ENCODE data around the gene LRP5. TPM values are rescaled to one million over a fixed set of nuclear protein-coding genes. Genes with fewer than 3 reads are reported as not detected.

LRP5 gene
- total RNA-seq, 1 experiment from 2014 or later = 67.0 TPM

DNA sequence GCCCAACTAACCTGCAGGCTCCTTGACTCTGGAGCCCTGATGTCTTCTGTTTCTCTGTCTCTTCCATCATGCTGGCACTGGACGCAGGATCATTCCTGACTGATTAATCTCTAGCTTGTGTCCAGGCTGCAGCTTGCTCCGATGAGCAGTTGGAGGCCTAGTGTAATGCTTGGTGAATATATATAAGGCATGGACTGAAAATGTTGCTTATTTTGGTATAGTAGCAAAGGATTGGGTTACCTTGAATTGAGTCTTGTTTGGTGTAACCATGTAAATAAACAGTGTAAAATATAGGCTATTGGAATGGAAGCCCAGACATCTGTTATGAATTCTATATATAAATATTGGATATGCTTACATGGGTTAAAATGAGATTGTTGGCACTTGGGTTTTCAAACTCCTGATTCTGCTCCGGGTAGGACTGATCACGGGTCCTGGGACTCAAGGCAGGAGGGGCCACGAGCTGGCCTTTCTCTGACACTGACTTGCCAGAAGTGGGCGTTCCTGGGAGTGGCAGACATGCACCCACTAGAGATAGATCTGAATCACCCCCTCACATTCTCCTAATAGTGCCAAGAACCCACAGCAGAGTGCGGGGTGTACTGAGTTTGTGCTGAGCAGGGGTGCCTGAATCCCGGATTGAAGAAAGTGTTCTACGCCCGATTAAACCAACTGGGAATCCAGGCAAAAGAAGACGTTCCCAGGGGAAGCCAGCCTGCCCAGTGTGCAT lies 25.8 kb downstream of the LRP5 start:
- no peaks in the 10 kb centered on the region for H3K9me3 ChIP-seq (ENCODE audit: low read depth, low read length, poor library complexity, severe bottlenecking)
- ChIA-PET CTCF (no interaction called here), POLR2A (ENCODE audit: low non-redundant PET) (no interaction called here)
- peaks cover 35% of the 10 kb centered on the region for H3K4me1 ChIP-seq (ENCODE audit: insufficient read depth, low read length, poor library complexity, severe bottlenecking)
- H3K27me3 ChIP-seq (replicated peaks; ENCODE audit: insufficient read depth, low read depth, low read length, poor library complexity) = no peaks in the 10 kb centered on the region
- BruUV-seq (replicated peaks) = no TSS peak
- intact Hi-C loops (cut with micrococcal nuclease; ENCODE audit: unreplicated experiment) = no loop called here
- H3K27ac ChIP-seq (ENCODE audit: low read depth, low read length, poor library complexity, severe bottlenecking) = no peak overlapping the region
- H3K4me3 ChIP-seq (ENCODE audit: low read depth, low read length, poor library complexity, severe bottlenecking) = no peak overlapping the region
- DNase-seq (ENCODE audit: low spot score) = no peak
- no peaks in the 10 kb centered on the region for H3K36me3 ChIP-seq (ENCODE audit: insufficient read depth, low read length, poor library complexity, severe bottlenecking)
- no peak for TF ChIP-seq EZH2 (IDR thresholded peaks at IDR 0.05; ENCODE audit: borderline replicate concordance, low read depth, low read length, poor library complexity, severe bottlenecking)
- TF ChIP-seq, protein P1, sequence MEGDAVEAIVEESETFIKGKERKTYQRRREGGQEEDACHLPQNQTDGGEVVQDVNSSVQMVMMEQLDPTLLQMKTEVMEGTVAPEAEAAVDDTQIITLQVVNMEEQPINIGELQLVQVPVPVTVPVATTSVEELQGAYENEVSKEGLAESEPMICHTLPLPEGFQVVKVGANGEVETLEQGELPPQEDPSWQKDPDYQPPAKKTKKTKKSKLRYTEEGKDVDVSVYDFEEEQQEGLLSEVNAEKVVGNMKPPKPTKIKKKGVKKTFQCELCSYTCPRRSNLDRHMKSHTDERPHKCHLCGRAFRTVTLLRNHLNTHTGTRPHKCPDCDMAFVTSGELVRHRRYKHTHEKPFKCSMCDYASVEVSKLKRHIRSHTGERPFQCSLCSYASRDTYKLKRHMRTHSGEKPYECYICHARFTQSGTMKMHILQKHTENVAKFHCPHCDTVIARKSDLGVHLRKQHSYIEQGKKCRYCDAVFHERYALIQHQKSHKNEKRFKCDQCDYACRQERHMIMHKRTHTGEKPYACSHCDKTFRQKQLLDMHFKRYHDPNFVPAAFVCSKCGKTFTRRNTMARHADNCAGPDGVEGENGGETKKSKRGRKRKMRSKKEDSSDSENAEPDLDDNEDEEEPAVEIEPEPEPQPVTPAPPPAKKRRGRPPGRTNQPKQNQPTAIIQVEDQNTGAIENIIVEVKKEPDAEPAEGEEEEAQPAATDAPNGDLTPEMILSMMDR (conservative IDR thresholded peaks at IDR 0.05; ENCODE audit: low read depth, low read length) = no peak

DNA sequence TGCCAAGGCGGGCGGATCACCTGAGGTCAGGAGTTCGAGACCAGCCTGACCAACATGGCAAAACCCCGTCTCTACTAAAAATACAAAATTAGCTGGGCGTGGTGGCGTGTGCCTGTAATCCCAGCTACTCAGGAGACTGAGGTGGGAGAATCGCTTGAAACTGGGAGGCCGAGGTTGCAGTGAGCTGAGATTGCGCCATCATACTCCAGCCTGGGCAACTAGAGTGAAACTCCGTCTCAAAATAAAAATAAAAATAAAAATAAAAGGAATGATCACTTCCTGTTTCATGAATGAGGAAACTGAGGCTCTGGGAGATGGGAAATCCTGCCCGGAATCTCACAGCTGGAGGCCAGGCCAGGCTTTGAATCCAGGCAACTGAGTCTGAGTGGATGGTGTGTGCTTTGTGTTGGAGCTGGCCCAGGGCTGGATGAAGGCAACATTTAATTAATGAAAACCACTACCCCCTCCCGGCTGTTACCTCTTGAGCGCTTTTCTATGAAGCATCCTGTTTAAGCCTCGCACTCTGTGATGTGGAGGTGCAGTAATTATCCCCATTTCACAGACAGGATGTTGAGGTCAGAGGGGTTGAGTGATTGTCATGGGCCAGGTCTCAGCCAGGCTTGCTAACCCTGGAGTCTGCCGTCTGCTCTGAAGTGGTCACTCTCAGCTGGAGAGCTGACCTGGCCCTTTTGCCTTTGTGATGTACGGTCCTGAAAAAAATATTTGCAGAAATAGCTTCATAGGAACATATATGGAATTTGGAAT lies 27.8 kb downstream of the LRP5 start:
- ChIA-PET POLR2A (ENCODE audit: low non-redundant PET) (no interaction called here), CTCF (no interaction called here)
- intact Hi-C loops (cut with micrococcal nuclease; ENCODE audit: unreplicated experiment) = no loop called here
- H3K27me3 ChIP-seq (replicated peaks; ENCODE audit: insufficient read depth, low read depth, low read length, poor library complexity) = no peaks in the 10 kb centered on the region
- no peak overlapping the region for H3K27ac ChIP-seq (ENCODE audit: low read depth, low read length, poor library complexity, severe bottlenecking)
- no peak overlapping the region for H3K4me3 ChIP-seq (ENCODE audit: low read depth, low read length, poor library complexity, severe bottlenecking)
- H3K4me1 ChIP-seq (ENCODE audit: insufficient read depth, low read length, poor library complexity, severe bottlenecking) = peaks cover 35% of the 10 kb centered on the region
- H3K36me3 ChIP-seq (ENCODE audit: insufficient read depth, low read length, poor library complexity, severe bottlenecking) = no peaks in the 10 kb centered on the region
- DNase-seq (ENCODE audit: low spot score) = no peak
- H3K9me3 ChIP-seq (ENCODE audit: low read depth, low read length, poor library complexity, severe bottlenecking) = no peaks in the 10 kb centered on the region
- TF ChIP-seq, protein P1 (conservative IDR thresholded peaks at IDR 0.05; ENCODE audit: low read depth, low read length) = no peak
- no peak for TF ChIP-seq EZH2 (IDR thresholded peaks at IDR 0.05; ENCODE audit: borderline replicate concordance, low read depth, low read length, poor library complexity, severe bottlenecking)
- BruUV-seq (replicated peaks) = no TSS peak

DNA sequence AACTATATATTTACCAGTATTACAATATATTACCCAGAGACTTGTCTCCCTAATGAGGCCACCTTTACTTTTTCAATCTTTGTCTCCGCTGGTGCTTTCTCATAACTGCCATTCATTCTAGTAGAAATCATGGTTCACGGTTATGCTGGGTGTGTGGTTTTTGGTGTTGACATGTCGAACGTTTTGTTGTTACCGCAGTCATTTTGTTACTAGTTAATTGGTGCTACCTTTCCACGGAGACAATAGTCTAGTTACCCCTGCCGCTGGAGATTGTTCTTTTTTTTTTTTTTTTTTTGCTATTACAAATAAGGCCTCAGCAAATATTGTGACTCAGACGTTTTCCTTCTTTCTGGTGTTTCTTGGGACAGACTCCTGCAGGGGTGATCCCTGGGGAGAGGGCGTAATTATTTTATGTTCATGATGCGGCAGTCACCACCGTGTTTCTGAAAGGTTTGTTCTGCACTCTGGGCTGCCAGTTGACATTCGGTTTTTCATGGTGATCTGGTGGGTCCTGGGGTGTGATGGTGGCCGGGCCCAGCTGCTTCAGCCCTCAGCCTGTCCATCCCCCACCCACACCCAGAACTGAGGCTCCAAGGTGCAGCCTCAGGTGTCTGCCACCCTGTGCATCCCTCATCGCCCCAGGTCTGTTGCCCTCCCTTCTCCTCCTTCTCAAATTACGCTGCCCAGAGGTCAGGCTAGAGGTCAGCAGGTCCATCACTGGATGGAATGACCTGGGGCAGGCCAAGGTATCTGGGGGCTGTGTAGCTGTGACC lies 28.6 kb downstream of the LRP5 start:
- no peak for TF ChIP-seq EZH2 (IDR thresholded peaks at IDR 0.05; ENCODE audit: borderline replicate concordance, low read depth, low read length, poor library complexity, severe bottlenecking)
- Histone ChIP-seq H3K27ac (ENCODE audit: low read depth, low read length, poor library complexity, severe bottlenecking) (no peak overlapping the region), H3K9me3 (ENCODE audit: low read depth, low read length, poor library complexity, severe bottlenecking) (no peaks in the 10 kb centered on the region), H3K4me1 (ENCODE audit: insufficient read depth, low read length, poor library complexity, severe bottlenecking) (peaks cover 35% of the 10 kb centered on the region), H3K27me3 (replicated peaks; ENCODE audit: insufficient read depth, low read depth, low read length, poor library complexity) (no peaks in the 10 kb centered on the region), H3K36me3 (ENCODE audit: insufficient read depth, low read length, poor library complexity, severe bottlenecking) (no peaks in the 10 kb centered on the region), H3K4me3 (ENCODE audit: low read depth, low read length, poor library complexity, severe bottlenecking) (no peak overlapping the region)
- ChIA-PET POLR2A (ENCODE audit: low non-redundant PET) (no interaction called here), CTCF (interaction anchor here (0.5 kb wide), 1 partner anchor 33 kb away, joined by 3 read pairs; no protein-coding TSS in a partner anchor)
- BruUV-seq (replicated peaks) = no TSS peak
- intact Hi-C loops (cut with micrococcal nuclease; ENCODE audit: unreplicated experiment) = no loop called here
- peak; percentile 60 for DNase-seq (ENCODE audit: low spot score)
